ENCODE measurements around the gene AKR1B1. TPM values are rescaled to one million over a fixed set of nuclear protein-coding genes. Genes with fewer than 3 reads are reported as not detected.
"Not testable (repeated sequence)": the region's sequence is repeated elsewhere in the genome, so short reads cannot be mapped to it uniquely, and the experiment has no call there.

AKR1B1 gene
- 99.7 and 111 TPM in 2 replicates for total RNA-seq

DNA sequence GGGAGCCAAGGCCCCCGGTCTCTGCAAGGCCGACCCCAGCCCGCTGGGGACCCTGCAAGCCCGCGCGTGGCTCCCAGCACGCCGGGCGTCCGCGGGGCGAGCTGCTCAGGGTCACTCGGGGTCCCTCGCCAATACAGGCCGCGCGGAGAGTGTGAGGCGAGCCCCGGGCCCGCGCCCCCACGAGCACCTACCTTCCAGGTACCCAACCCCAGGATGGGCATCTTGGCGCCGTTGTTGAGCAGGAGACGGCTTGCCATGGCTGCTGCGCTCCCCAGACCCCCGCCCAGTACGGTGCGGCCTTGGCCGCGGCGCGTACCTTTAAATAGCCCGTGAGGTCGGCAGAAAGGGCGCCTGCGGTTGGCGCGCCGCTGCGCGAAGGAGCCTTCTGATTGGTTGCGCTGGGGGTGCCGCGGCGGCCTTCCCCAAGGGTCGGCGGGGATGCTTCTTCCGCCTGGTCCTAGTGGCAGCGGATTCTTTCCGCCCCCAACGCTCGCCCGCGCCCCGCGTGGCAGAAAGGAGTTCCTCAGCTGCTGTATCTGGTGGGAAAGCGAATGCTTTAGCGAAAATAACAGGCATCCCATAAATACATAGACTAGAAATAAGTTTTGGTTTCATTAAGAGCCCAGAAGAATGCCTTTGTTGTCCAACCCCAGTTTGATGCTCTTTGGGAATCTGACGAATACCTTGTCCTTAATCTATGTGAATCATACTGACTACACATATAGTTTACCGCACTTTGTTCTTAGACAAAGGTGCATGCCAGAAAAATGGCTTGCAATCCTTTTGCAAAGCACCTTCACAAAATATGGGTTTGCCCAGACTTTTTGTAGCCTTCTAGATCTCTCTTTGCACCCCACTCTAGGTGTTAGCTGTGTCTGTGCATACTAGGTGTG is at the start of gene AKR1B1:
Gene AKR1B1, minus strand, starts transcription at position 295 of the 893 bp plus-strand sequence. Its CDS starts 38 bp downstream, at position 257.
- H3K36me3 Mint-ChIP-seq (ENCODE audit: low read depth) = peaks cover 13% of the 10 kb centered on the region
- intact Hi-C loops (cut with micrococcal nuclease) = loop anchor here (1.0 to 10.0 kb wide), 15 partner anchors 27 to 1526 kb away; partner anchors contain the start of genes AGBL3, BPGM, CNOT4 and CYREN
- H3K27ac Mint-ChIP-seq = peak within 1 kb of the TSS; percentile 81

GRCh38 chr7:134505856-134506255 is 47.0 kb upstream of the AKR1B1 start:
- no peaks in the 10 kb centered on the region for H3K9me3 Mint-ChIP-seq
- DNase-seq (ENCODE audit: low spot score) = no peak
- no peaks in the 10 kb centered on the region for H3K27me3 Mint-ChIP-seq (ENCODE audit: insufficient read depth)
- intact Hi-C loops (cut with micrococcal nuclease) = no loop called here
- no peaks in the 10 kb centered on the region for H3K36me3 Mint-ChIP-seq (ENCODE audit: low read depth)
- no peaks in the 10 kb centered on the region for H3K4me1 Mint-ChIP-seq (ENCODE audit: low read depth)
- H3K27ac Mint-ChIP-seq = no peak overlapping the region
- no peak overlapping the region for H3K4me3 Mint-ChIP-seq

More for the DNA sequence above, at the start of gene AKR1B1:
- DNase-seq (ENCODE audit: low spot score) = peak; percentile 87
- peak within 1 kb of the TSS; percentile 90 for H3K4me3 Mint-ChIP-seq
- H3K4me1 Mint-ChIP-seq (ENCODE audit: low read depth) = peaks cover 44% of the 10 kb centered on the region
- H3K9me3 Mint-ChIP-seq = peaks cover 4% of the 10 kb centered on the region
- no peaks in the 10 kb centered on the region for H3K27me3 Mint-ChIP-seq (ENCODE audit: insufficient read depth)

DNA sequence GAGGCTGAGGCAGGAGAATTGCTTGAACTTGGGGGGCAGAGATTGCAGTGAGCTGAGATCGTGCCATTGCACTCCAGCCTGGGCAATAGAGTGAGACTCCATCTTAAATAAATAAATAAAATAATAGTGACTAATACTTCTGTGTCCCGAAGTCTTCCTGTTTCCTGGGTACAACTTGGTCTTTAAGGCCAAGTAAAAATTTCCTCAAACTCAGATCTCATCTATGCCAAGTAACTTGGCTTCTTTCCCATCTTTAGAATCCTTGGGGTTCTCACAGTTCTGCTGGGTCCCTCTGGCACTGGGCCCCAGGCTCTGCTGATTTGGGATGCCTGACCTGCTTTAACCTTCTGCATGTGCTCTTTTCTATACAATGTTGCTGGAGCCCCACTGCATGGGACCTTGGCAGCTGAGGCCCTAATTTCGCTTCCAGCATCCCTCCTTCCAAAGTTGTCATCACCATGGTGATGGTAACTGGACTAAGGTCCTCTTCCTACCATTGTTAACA is 45.8 kb upstream of the AKR1B1 start:
- Mint-ChIP-seq H3K36me3 (ENCODE audit: low read depth) (no peaks in the 10 kb centered on the region), H3K27ac (no peak overlapping the region), H3K4me3 (no peak overlapping the region), H3K9me3 (no peaks in the 10 kb centered on the region), H3K4me1 (ENCODE audit: low read depth) (no peaks in the 10 kb centered on the region), H3K27me3 (ENCODE audit: insufficient read depth) (no peaks in the 10 kb centered on the region)
- intact Hi-C loops (cut with micrococcal nuclease) = no loop called here
- DNase-seq (ENCODE audit: low spot score) = no peak

DNA sequence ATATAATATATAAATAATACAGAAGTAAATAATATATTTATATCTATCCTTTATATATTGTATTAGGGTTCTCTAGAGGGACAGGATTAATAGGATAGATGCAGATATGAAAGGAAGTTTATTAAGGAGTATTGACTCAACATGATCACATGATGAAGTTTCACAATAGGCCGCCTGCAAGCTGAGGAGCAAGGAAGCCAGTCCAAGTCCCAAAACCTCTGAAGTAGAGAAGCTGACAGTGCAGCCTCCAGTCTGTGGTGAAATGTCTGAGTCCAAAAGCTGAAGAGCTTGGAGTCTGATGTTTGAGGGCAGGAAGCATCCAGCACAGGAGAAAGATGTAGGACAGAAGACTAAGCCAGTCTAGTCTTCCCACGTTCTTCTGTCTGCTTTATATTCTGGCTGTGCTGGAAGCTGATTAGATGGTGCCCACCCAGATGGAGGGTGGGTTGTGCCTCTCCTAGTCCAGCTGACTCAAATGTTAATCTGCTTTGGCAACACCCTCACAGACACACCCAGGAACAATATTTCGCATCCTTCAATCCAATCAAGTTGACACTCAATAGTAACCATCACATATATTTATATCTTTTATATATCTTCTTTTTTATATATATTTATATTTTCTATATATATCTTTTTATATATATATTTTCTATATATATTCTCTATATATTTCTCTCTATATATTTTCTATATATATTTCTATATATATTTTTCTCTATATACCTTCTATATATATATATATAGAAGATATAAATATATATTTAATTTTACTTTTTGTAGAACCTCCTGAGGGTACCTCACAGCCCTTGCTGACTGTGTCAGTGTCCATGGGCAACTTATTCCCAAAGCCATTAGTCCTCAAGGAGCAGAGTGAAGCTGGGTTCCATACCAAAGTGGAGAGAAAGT is 43.8 kb upstream of the AKR1B1 start:
- Mint-ChIP-seq H3K9me3 (no peaks in the 10 kb centered on the region), H3K27me3 (ENCODE audit: insufficient read depth) (no peaks in the 10 kb centered on the region), H3K36me3 (ENCODE audit: low read depth) (no peaks in the 10 kb centered on the region), H3K4me1 (ENCODE audit: low read depth) (no peaks in the 10 kb centered on the region), H3K4me3 (no peak overlapping the region), H3K27ac (no peak overlapping the region)
- intact Hi-C loops (cut with micrococcal nuclease) = no loop called here
- no peak for DNase-seq (ENCODE audit: low spot score)

DNA sequence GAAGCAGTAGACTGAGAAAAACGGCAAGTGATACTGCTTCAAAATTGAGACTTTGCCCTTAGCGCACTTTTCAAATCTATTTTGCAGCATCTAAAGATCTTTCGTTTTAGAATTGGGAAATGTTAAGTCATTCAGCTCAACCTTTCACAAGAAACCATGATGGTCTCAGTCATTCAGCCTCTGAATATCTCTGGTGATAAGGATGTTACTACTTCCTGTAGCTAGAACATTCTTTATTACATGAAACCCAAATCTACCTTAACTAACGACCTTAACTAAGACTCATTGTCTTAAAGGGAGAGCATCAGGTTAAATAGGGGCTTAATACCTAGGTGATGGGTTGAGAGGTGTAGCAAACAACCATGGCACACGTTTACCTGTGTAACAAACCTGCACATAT is 42.1 kb upstream of the AKR1B1 start:
- no peaks in the 10 kb centered on the region for H3K9me3 Mint-ChIP-seq
- no peaks in the 10 kb centered on the region for H3K4me1 Mint-ChIP-seq (ENCODE audit: low read depth)
- no peak overlapping the region for H3K4me3 Mint-ChIP-seq
- no peak for DNase-seq (ENCODE audit: low spot score)
- H3K27me3 Mint-ChIP-seq (ENCODE audit: insufficient read depth) = no peaks in the 10 kb centered on the region
- no peaks in the 10 kb centered on the region for H3K36me3 Mint-ChIP-seq (ENCODE audit: low read depth)
- intact Hi-C loops (cut with micrococcal nuclease) = no loop called here
- H3K27ac Mint-ChIP-seq = no peak overlapping the region

- intact Hi-C loops (cut with micrococcal nuclease) = no loop called here
- no peak for DNase-seq (ENCODE audit: low spot score)
- no peak overlapping the region for H3K27ac Mint-ChIP-seq
- no peaks in the 10 kb centered on the region for H3K9me3 Mint-ChIP-seq
- H3K4me1 Mint-ChIP-seq (ENCODE audit: low read depth) = no peaks in the 10 kb centered on the region
- no peaks in the 10 kb centered on the region for H3K27me3 Mint-ChIP-seq (ENCODE audit: insufficient read depth)
- no peaks in the 10 kb centered on the region for H3K36me3 Mint-ChIP-seq (ENCODE audit: low read depth)
- no peak overlapping the region for H3K4me3 Mint-ChIP-seq
Measured at GRCh38 chr7:134500406-134500805, 41.5 kb upstream of the AKR1B1 start.

DNA sequence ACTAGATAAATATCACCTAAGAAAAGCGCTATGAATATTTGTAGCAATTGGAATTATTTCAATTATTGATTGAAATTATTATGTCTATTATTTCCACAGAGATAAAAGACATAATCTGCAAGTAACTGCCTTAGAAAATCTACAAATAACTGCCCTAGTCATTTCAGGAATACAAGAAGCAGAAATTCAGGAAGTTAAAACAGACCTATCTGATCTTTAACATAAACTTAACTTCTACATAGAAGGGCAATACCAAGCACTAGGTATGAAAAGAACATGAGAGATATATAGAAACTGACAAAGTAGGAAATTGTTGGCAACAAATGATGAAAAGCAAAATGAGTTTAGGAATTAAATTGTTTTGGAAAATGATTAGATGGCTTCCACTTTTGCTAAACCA is 36.6 kb upstream of the AKR1B1 start:
- no peaks in the 10 kb centered on the region for H3K4me1 Mint-ChIP-seq (ENCODE audit: low read depth)
- H3K4me3 Mint-ChIP-seq = no peak overlapping the region
- no peaks in the 10 kb centered on the region for H3K9me3 Mint-ChIP-seq
- peaks cover 10% of the 10 kb centered on the region for H3K27me3 Mint-ChIP-seq (ENCODE audit: insufficient read depth)
- DNase-seq (ENCODE audit: low spot score) = no peak
- no peak overlapping the region for H3K27ac Mint-ChIP-seq
- intact Hi-C loops (cut with micrococcal nuclease) = no loop called here
- H3K36me3 Mint-ChIP-seq (ENCODE audit: low read depth) = no peaks in the 10 kb centered on the region

DNA sequence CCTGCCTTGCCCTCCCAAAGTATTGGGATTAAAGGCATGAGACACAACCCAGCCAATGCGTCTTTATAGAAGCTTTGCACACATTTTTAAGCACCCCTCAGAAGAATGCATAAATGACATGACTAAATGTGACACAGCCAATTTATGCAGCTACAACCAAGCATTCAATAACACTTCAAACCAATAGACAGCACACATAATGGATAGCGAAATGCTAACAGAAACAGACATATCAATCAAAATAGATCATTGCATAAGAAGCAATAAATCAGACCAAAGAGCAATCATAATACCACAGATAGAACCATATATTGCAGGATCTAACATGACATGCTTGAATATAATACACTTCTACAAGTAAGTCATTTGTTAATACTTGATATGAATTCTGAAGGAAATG is 34.2 kb upstream of the AKR1B1 start:
- no peaks in the 10 kb centered on the region for H3K4me1 Mint-ChIP-seq (ENCODE audit: low read depth)
- no peaks in the 10 kb centered on the region for H3K9me3 Mint-ChIP-seq
- no peaks in the 10 kb centered on the region for H3K36me3 Mint-ChIP-seq (ENCODE audit: low read depth)
- H3K4me3 Mint-ChIP-seq = no peak overlapping the region
- no peak for DNase-seq (ENCODE audit: low spot score)
- no peak overlapping the region for H3K27ac Mint-ChIP-seq
- intact Hi-C loops (cut with micrococcal nuclease) = loop anchor here (2.0 kb wide), 1 partner anchor 34 kb away; the partner anchor contains the start of gene AKR1B1
- H3K27me3 Mint-ChIP-seq (ENCODE audit: insufficient read depth) = peaks cover 10% of the 10 kb centered on the region

GRCh38 chr7:134487721-134488120 is 28.8 kb upstream of the AKR1B1 start:
- H3K27ac Mint-ChIP-seq; H3K27me3 Mint-ChIP-seq (ENCODE audit: insufficient read depth); DNase-seq (ENCODE audit: low spot score); H3K9me3 Mint-ChIP-seq; H3K4me1 Mint-ChIP-seq (ENCODE audit: low read depth); intact Hi-C loops (cut with micrococcal nuclease); H3K36me3 Mint-ChIP-seq (ENCODE audit: low read depth); H3K4me3 Mint-ChIP-seq: not testable (repeated sequence)

DNA sequence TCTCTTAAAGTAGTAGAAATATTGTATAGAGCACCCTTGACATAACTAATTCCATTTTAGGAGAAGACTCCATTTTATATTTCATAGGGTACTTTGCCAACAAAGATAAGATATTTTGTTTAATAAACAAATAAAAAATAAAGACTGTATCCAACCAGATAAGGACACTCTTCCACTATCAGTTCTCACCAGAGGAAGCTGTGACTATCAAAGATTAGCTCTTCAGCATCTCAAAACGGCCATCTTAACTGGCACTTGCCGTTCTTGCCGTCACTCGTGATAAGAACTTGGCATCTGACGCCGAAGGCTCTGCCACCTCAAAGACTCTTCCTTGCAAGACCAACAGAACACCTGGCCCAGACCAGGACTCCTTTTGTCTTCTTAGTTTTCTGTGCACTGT is 26.3 kb upstream of the AKR1B1 start:
- Mint-ChIP-seq H3K27ac (no peak overlapping the region), H3K4me1 (ENCODE audit: low read depth) (no peaks in the 10 kb centered on the region), H3K36me3 (ENCODE audit: low read depth) (no peaks in the 10 kb centered on the region), H3K9me3 (no peaks in the 10 kb centered on the region), H3K27me3 (ENCODE audit: insufficient read depth) (peaks cover 6% of the 10 kb centered on the region), H3K4me3 (no peak overlapping the region)
- no peak for DNase-seq (ENCODE audit: low spot score)
- intact Hi-C loops (cut with micrococcal nuclease) = no loop called here

- peaks cover 6% of the 10 kb centered on the region for H3K27me3 Mint-ChIP-seq (ENCODE audit: insufficient read depth)
- no peak overlapping the region for H3K4me3 Mint-ChIP-seq
- intact Hi-C loops (cut with micrococcal nuclease) = no loop called here
- H3K36me3 Mint-ChIP-seq (ENCODE audit: low read depth) = no peaks in the 10 kb centered on the region
- no peak overlapping the region for H3K27ac Mint-ChIP-seq
- no peaks in the 10 kb centered on the region for H3K9me3 Mint-ChIP-seq
- DNase-seq (ENCODE audit: low spot score) = no peak
- no peaks in the 10 kb centered on the region for H3K4me1 Mint-ChIP-seq (ENCODE audit: low read depth)
Measured at GRCh38 chr7:134483296-134483695, 24.4 kb upstream of the AKR1B1 start.

DNA sequence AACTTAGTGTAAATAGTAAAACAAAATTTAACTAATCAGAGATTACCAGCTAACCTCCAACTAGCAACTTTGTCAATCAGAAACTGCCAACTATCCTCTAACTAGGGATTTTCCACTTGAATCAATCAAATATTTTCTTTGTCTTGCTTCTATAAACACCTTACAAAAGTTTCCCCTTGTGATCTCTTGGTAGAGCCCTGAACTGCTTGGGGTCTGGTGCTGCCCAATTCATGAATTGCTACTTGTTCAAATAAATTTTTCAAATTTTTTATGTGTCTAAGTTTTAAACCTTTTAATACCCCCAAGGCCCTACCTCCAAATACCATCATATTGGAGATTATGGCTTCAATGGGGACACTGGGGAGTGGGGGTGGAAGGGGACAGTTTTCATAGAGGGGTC is 24.0 kb upstream of the AKR1B1 start:
- H3K4me1 Mint-ChIP-seq (ENCODE audit: low read depth) = no peaks in the 10 kb centered on the region
- no peak for DNase-seq (ENCODE audit: low spot score)
- no peak overlapping the region for H3K4me3 Mint-ChIP-seq
- H3K36me3 Mint-ChIP-seq (ENCODE audit: low read depth) = no peaks in the 10 kb centered on the region
- intact Hi-C loops (cut with micrococcal nuclease) = no loop called here
- H3K27ac Mint-ChIP-seq = no peak overlapping the region
- H3K9me3 Mint-ChIP-seq = no peaks in the 10 kb centered on the region
- H3K27me3 Mint-ChIP-seq (ENCODE audit: insufficient read depth) = peaks cover 6% of the 10 kb centered on the region

DNA sequence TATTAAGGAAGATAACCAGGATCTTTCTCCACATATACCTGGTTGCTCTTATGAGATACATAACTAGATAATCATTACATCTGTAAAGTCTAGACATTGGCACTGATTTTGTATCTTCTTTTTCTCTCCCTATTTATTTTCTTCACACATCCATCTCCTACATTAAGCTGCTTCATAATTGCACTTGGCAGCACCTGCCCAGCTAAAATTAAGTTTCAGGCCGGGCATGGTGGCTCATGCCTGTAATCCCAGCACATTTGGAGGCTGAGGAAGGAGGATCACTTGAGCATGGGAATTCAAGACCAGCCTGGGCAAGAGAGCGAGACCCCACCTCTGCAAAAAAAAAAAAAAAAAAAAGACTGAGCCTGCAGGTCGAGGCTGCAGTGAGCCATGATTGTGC is 22.3 kb upstream of the AKR1B1 start:
- no peak overlapping the region for H3K4me3 Mint-ChIP-seq
- intact Hi-C loops (cut with micrococcal nuclease) = no loop called here
- peaks cover 6% of the 10 kb centered on the region for H3K27me3 Mint-ChIP-seq (ENCODE audit: insufficient read depth)

More for the DNA sequence above, 22.3 kb upstream of the AKR1B1 start:
- Mint-ChIP-seq H3K4me1 (ENCODE audit: low read depth) (no peaks in the 10 kb centered on the region), H3K27ac (no peak overlapping the region), H3K36me3 (ENCODE audit: low read depth) (no peaks in the 10 kb centered on the region), H3K9me3 (no peaks in the 10 kb centered on the region)
- no peak for DNase-seq (ENCODE audit: low spot score)

All from activated T-helper 1 cell treated with anti-CD3 and anti-CD28 coated beads, Interleukin-12 subunit alpha, Interleukin-12 subunit beta, Interleukin-2, Interleukin-4 antibody, amounts not matched to agents 30 ng/mL and 10 ng/mL and 1 ng/mL, durations not matched to agents 14 hours and 24 hours and 36 hours (primary cell).